H1 (cell line): ENCODE data around the gene ALDH3B1. TPM values are rescaled to one million over a fixed set of nuclear protein-coding genes. Genes with fewer than 3 reads are reported as not detected.

ENCODE experiments used
- CTCF ChIA-PET: fragments of 300-600 bp; sonication (Branson Sonifier 250); formaldehyde crosslinking; loops from one replicate; lab custom pipeline; 2021; ENCODE audit not compliant: partially characterized antibody; lab: Charles Lee
- POLR2A ChIA-PET: fragments of 300-600 bp; sonication (Branson Sonifier 250); formaldehyde crosslinking; loops from one replicate; lab custom pipeline; 2021; ENCODE audit warnings: inconsistent platforms; ENCODE audit not compliant: partially characterized antibody; lab: Charles Lee
- DNase-seq, 2 experiments: peaks; one replicate each; pipeline versions ENCODE4 v3.0.0 to v3.0.0-alpha.2; 2010 to 2022; ENCODE audit warnings: low spot score in 2 of 2, low read depth in 1 of 2, mixed read lengths in 1 of 2
- FAIRE-seq: peaks from 2 replicates; lab custom pipeline; 2011; peaks lifted over from hg19 to GRCh38; lab: Jason Lieb, UNC
- H2AFZ ChIP-seq: 2 replicates; pipeline ENCODE4 v1.8.1; 2012; ENCODE audit warnings: low read length, inconsistent platforms
- H2AK5ac ChIP-seq: 2 replicates; pipeline ENCODE4 v1.6.1; 2013; ENCODE audit warnings: low read depth, low read length
- H2BK120ac ChIP-seq: replicated peaks from 2 replicates; pipeline ENCODE3; 2013; ENCODE audit warnings: low read depth, low read length, inconsistent platforms
- H2BK12ac ChIP-seq: 2 replicates; pipeline ENCODE4 v1.6.1; 2013; ENCODE audit warnings: low read depth, low read length
- H2BK15ac ChIP-seq: 2 replicates; pipeline ENCODE4 v1.6.1; 2013; ENCODE audit warnings: low read length
- H2BK20ac ChIP-seq: 2 replicates; pipeline ENCODE4 v1.6.1; 2013; ENCODE audit warnings: low read length
- H2BK5ac ChIP-seq: 2 replicates; pipeline ENCODE4 v1.6.1; 2013; ENCODE audit warnings: low read depth, low read length
- H3K14ac ChIP-seq: 2 replicates; pipeline ENCODE4 v1.6.1; 2013; ENCODE audit warnings: inconsistent platforms; ENCODE audit not compliant: insufficient read length
- H3K18ac ChIP-seq: 2 replicates; pipeline ENCODE4 v1.6.1; 2013; ENCODE audit warnings: low read length; ENCODE audit errors: extremely low read depth
- H3K23ac ChIP-seq: 2 replicates; pipeline ENCODE4 v1.6.1; 2013; ENCODE audit warnings: inconsistent platforms; ENCODE audit not compliant: insufficient read length
- H3K23me2 ChIP-seq: 2 replicates; pipeline ENCODE4 v1.6.1; 2013; ENCODE audit warnings: low read depth, low read length
- H3K27ac ChIP-seq: 2 replicates; pipeline ENCODE4 v1.6.1; 2011; ENCODE audit warnings: low read depth, low read length, inconsistent platforms
- H3K27me3 ChIP-seq, 4 experiments: replicated peaks in 1 of 4; 1 replicate in 1 of 4; 2 replicates in 3 of 4; pipeline versions ENCODE4 v1.6.1 to v1.8.1; 2011 to 2013; ENCODE audit warnings: low read length in 3 of 4, mild to moderate bottlenecking in 3 of 4, inconsistent platforms in 2 of 4, mixed read lengths in 2 of 4, moderate library complexity in 1 of 4; ENCODE audit not compliant: control insufficient read depth in 3 of 4, insufficient read depth in 3 of 4; ENCODE audit errors: extremely low read depth in 1 of 4
- H3K36me3 ChIP-seq, 4 experiments: 2 replicates each; pipeline versions ENCODE4 v1.6.1 to v1.8.1; 2011 to 2013; ENCODE audit warnings: mild to moderate bottlenecking in 4 of 4, low read length in 3 of 4, moderate library complexity in 2 of 4, control low read depth in 1 of 4, inconsistent platforms in 1 of 4; ENCODE audit not compliant: insufficient read depth in 4 of 4, control insufficient read depth in 2 of 4
- H3K4ac ChIP-seq: replicated peaks from 2 replicates; pipeline ENCODE3; 2013; ENCODE audit warnings: low read length, low read depth, mixed read lengths, inconsistent platforms; ENCODE audit not compliant: insufficient read length
- H3K4me1 ChIP-seq, 4 experiments: replicated peaks in 1 of 4; 1 replicate in 1 of 4; 2 replicates in 3 of 4; pipeline versions ENCODE4 v1.6.1 to v1.8.1; 2011 to 2013; ENCODE audit warnings: low read length in 3 of 4, inconsistent platforms in 2 of 4, mixed read lengths in 1 of 4; ENCODE audit not compliant: insufficient read depth in 4 of 4, control insufficient read depth in 3 of 4
- H3K4me2 ChIP-seq, 2 experiments: 2 replicates each; pipeline versions ENCODE4 v1.6.1 to v1.8.1; 2011 to 2013; ENCODE audit warnings: low read depth in 2 of 2, low read length in 2 of 2, control low read depth in 1 of 2, inconsistent platforms in 1 of 2, mild to moderate bottlenecking in 1 of 2; ENCODE audit not compliant: insufficient read depth in 1 of 2
- H3K4me3 ChIP-seq, 4 experiments: fragments of 200-600, 300-600 bp in 1 of 4; sonication (generic), shearing (Covaris generic), sonication (Bioruptor Twin) in 1 of 4; 2 replicates each; pipeline versions ENCODE4 v1.5.1 to v1.8.1; 2011 to 2016; ENCODE audit warnings: low read length in 4 of 4, low read depth in 3 of 4, control low read depth in 2 of 4, inconsistent platforms in 2 of 4, mild to moderate bottlenecking in 2 of 4, mixed read lengths in 1 of 4, moderate library complexity in 1 of 4; ENCODE audit not compliant: insufficient read depth in 2 of 4; ENCODE audit errors: extremely low read depth in 1 of 4
- H3K56ac ChIP-seq: replicated peaks from 2 replicates; pipeline ENCODE3; 2013; ENCODE audit warnings: low read depth, mild to moderate bottlenecking, mixed read lengths, low read length, inconsistent platforms; ENCODE audit not compliant: insufficient read length
- H3K79me1 ChIP-seq: 2 replicates; pipeline ENCODE4 v1.6.1; 2013; ENCODE audit warnings: low read depth, low read length, control low read depth
- H3K79me2 ChIP-seq, 2 experiments: 2 replicates each; pipeline versions ENCODE4 v1.6.1 to v1.8.1; 2012 to 2013; ENCODE audit warnings: low read length in 2 of 2, mild to moderate bottlenecking in 2 of 2, inconsistent platforms in 1 of 2; ENCODE audit not compliant: insufficient read depth in 2 of 2, control insufficient read depth in 1 of 2
- H3K9ac ChIP-seq, 4 experiments: replicated peaks in 1 of 4; 1 replicate in 1 of 4; 2 replicates in 3 of 4; pipeline versions ENCODE4 v1.6.1 to v1.8.1; 2011 to 2013; ENCODE audit warnings: low read depth in 3 of 4, low read length in 3 of 4, control low read depth in 2 of 4, mild to moderate bottlenecking in 2 of 4, moderate library complexity in 2 of 4, inconsistent platforms in 1 of 4; ENCODE audit errors: extremely low read depth in 1 of 4
- H3K9me3 ChIP-seq, 2 experiments: 2 replicates each; pipeline versions ENCODE4 v1.6.1 to v1.8.1; 2012 to 2013; ENCODE audit warnings: mild to moderate bottlenecking in 2 of 2, moderate library complexity in 2 of 2, control low read depth in 1 of 2, inconsistent platforms in 1 of 2, low read depth in 1 of 2, low read length in 1 of 2, mixed read lengths in 1 of 2; ENCODE audit not compliant: insufficient read depth in 2 of 2
- H4K20me1 ChIP-seq, 2 experiments: replicated peaks in 1 of 2; 2 replicates each; pipeline versions ENCODE3 to v1.8.1; 2011 to 2013; ENCODE audit warnings: inconsistent platforms in 2 of 2, low read length in 2 of 2, mild to moderate bottlenecking in 1 of 2; ENCODE audit not compliant: insufficient read depth in 2 of 2, control insufficient read depth in 1 of 2
- H4K5ac ChIP-seq: 2 replicates; pipeline ENCODE4 v1.6.1; 2013; ENCODE audit warnings: low read length, low read depth, mixed read lengths, inconsistent platforms; ENCODE audit not compliant: insufficient read length
- H4K8ac ChIP-seq: 2 replicates; pipeline ENCODE4 v1.8.0; 2013; ENCODE audit warnings: mild to moderate bottlenecking, moderate library complexity, low read length, inconsistent platforms; ENCODE audit not compliant: insufficient read depth; ENCODE audit errors: extremely low read depth
- H4K91ac ChIP-seq: replicated peaks from 2 replicates; pipeline ENCODE3; 2013; ENCODE audit warnings: low read length, mixed read lengths, inconsistent platforms; ENCODE audit not compliant: insufficient read length
- BACH1 ChIP-seq: IDR thresholded peaks from 2 replicates; pipeline ENCODE4 v1.6.1; 2012; ENCODE audit warnings: low read length, improper control_type of control experiment
- CBX5 ChIP-seq: fragments of 300-800, 300-1000 bp; sonication (generic); IDR thresholded peaks from 2 replicates; pipeline ENCODE4 v1.7.1; 2016; ENCODE audit warnings: antibody characterized with exemption, low read length, low read depth
- CBX8 ChIP-seq: fragments of 300-800, 300-1000 bp; sonication (generic); IDR thresholded peaks from 2 replicates; pipeline ENCODE4 v1.7.1; 2016; ENCODE audit warnings: low read depth, low read length, borderline replicate concordance
- CEBPB ChIP-seq: IDR thresholded peaks from 2 replicates; pipeline ENCODE4 v1.6.1; 2012; ENCODE audit warnings: low read depth, low read length
- CTBP2 ChIP-seq: IDR thresholded peaks from 2 replicates; pipeline ENCODE4 v1.7.0; 2011; ENCODE audit warnings: borderline replicate concordance, mild to moderate bottlenecking, moderate library complexity, mixed read lengths, low read length; ENCODE audit not compliant: insufficient read depth, insufficient read length
- HDAC2 ChIP-seq, 2 experiments: fragments of 300-600 bp in 1 of 2; sonication (generic) in 1 of 2; IDR thresholded peaks; 2 replicates each; pipeline ENCODE4 v1.6.1; 2011 to 2012; ENCODE audit warnings: low read depth in 2 of 2, low read length in 2 of 2, mild to moderate bottlenecking in 2 of 2, moderate library complexity in 2 of 2, borderline replicate concordance in 1 of 2, inconsistent platforms in 1 of 2
- KDM1A ChIP-seq: fragments of 200-600, 300-600 bp; sonication (generic); IDR thresholded peaks from 2 replicates; pipeline ENCODE4 v1.7.1; 2016; ENCODE audit warnings: mild to moderate bottlenecking, low read length, borderline replicate concordance
- NANOG ChIP-seq: IDR thresholded peaks from 2 replicates; pipeline ENCODE4 v1.6.1; 2011; ENCODE audit warnings: low read length, low read depth, mild to moderate bottlenecking, inconsistent platforms; ENCODE audit not compliant: insufficient read depth, poor library complexity, severe bottlenecking
- POLR2A ChIP-seq, 2 experiments: IDR thresholded peaks; 1 replicate in 1 of 2; 2 replicates in 1 of 2; pipeline ENCODE4 v1.6.1; 2011; ENCODE audit warnings: low read depth in 2 of 2, low read length in 2 of 2, mild to moderate bottlenecking in 2 of 2; ENCODE audit errors: control extremely low read depth in 1 of 2
- SP1 ChIP-seq: IDR thresholded peaks from 2 replicates; pipeline ENCODE4 v1.6.1; 2011; ENCODE audit warnings: low read depth, low read length
- TAF7 ChIP-seq: optimal IDR thresholded peaks from 2 replicates; pipeline ENCODE3; 2011; ENCODE audit warnings: low read depth, mild to moderate bottlenecking, inconsistent platforms, low read length, moderate library complexity, borderline replicate concordance
- USF2 ChIP-seq: IDR thresholded peaks from 2 replicates; pipeline ENCODE4 v1.6.1; 2011; ENCODE audit warnings: low read length, improper control_type of control experiment
- ZNF274 ChIP-seq: IDR thresholded peaks from 2 replicates; pipeline ENCODE4 v1.7.0; 2012; ENCODE audit warnings: low read length, borderline replicate concordance; ENCODE audit errors: extremely low read depth
- WGBS, 2 experiments: shearing (Covaris generic) in 1 of 2; methylation state at CpG; one replicate each; pipeline versions ENCODE4 v1.1.6 to v1.1.7; 2013 to 2015; ENCODE audit warnings: low lambda C conversion rate in 2 of 2, mixed read lengths in 2 of 2, inconsistent platforms in 1 of 2, low coverage in 1 of 2, missing lambda C conversion rate in 1 of 2; ENCODE audit not compliant: insufficient replicate concordance in 2 of 2, insufficient coverage in 1 of 2, insufficient read length in 1 of 2; ENCODE audit errors: extremely low coverage in 1 of 2, missing lambda C conversion rate in 1 of 2; 5-methylcytosine and 5-hydroxymethylcytosine counted together
- polyA plus RNA-seq, 7 experiments: library from polyadenylated mRNA; depleted of rRNA in 3 of 7; stranded (reverse) in 5 of 7; unstranded in 2 of 7; fragments of >200 nt in 5 of 7; fragments of 200-250 nt in 2 of 7; gene quantifications; 1 replicate in 5 of 7; 2 replicates in 1 of 7; 4 replicates in 1 of 7; pipeline versions ENCODE4 v1.2.1 to v1.2.3, GENCODE V29; 2011 to 2013; ENCODE audit warnings: missing spikeins in 2 of 7, mixed read lengths in 2 of 7
- total RNA-seq: library from RNA; stranded (reverse); fragmentation: NEBNext Ultra II Directional; extraction: Animal tissue kit (Norgen Biotek cat#: 25700); gene quantifications from 2 replicates; pipeline ENCODE4 v1.2.1, GENCODE V29; 2021

The ALDH3B1 gene
- total and polyA plus RNA-seq, 2 of the 8 experiments (the other 6 are each of a cell fraction or from before 2014, with no cell fraction given): 0.32 to 0.47 TPM

GRCh38 chr11:68022531-68022930 lies 12.4 kb downstream of the ALDH3B1 start:
- Histone ChIP-seq H2AK5ac (no peak overlapping the region), H3K79me1 (peaks cover 2% of the 10 kb centered on the region; the same call in 1 of the 2 replicates), H3K9ac (no peak overlapping the region), H2BK20ac (no peak overlapping the region), H3K4me2 (no peak overlapping the region), H3K36me3 (no peaks in the 10 kb centered on the region), H3K27ac (no peak overlapping the region), H3K9me3 (no peaks in the 10 kb centered on the region), H3K18ac (no peak overlapping the region), H4K91ac (no peak overlapping the region), H2BK12ac (no peak overlapping the region), H2BK15ac (no peak overlapping the region), H3K23me2 (no peaks in the 10 kb centered on the region), H3K14ac (no peak overlapping the region), H3K4ac (no peak overlapping the region), H2BK120ac (no peak overlapping the region), H3K27me3 (no peaks in the 10 kb centered on the region), H4K20me1 (no peaks in the 10 kb centered on the region), H2AFZ (no peak overlapping the region), H4K5ac (no peak overlapping the region), H3K4me3 (no peak overlapping the region), H3K4me1 (peaks cover 0 to 12% (median 4%) of the 10 kb centered on the region in 4 experiments; a peak in 4 of 7 replicates), H2BK5ac (no peak overlapping the region), H3K56ac (no peak overlapping the region), H3K79me2 (no peaks in the 10 kb centered on the region), H3K23ac (no peak overlapping the region), H4K8ac (no peak overlapping the region)
- DNase-seq: no peak
- no peak for FAIRE-seq
- ChIA-PET POLR2A (interaction anchor here (1.7 to 3.8 kb wide), 4 partner anchors 9 to 30 kb away, joined by 3 to 17 read pairs (median 6); partner anchors contain the start of gene ALDH3B1), CTCF (interaction anchor here (0.9 to 4.3 kb wide), 5 partner anchors 13 to 186 kb away, joined by 3 to 40 read pairs (median 9); partner anchors contain the start of genes ALDH3B1 and UNC93B1)
- WGBS, 2 experiments: 96% methylated on average over 13 of the region's 13 CpGs; no CpG with 5 or more reads in 1 of the 2 experiments
- TF ChIP-seq ZNF274 (no peak), CEBPB (no peak), CBX5 (no peak), TAF7 (no peak), POLR2A (IDR thresholded peaks at IDR 0.05; ENCODE audit: control extremely low read depth in 1 of 2, low read depth in 2 of 2, low read length in 2 of 2) (no peak), BACH1 (no peak), CTBP2 (no peak), USF2 (no peak), KDM1A (no peak), SP1 (no peak), NANOG (no peak), CBX8 (no peak), HDAC2 (IDR thresholded peaks at IDR 0.05; ENCODE audit: borderline replicate concordance in 1 of 2, low read depth in 2 of 2, low read length in 2 of 2) (no peak)
